GM12878 (cell line): Measurements from ENCODE around the gene SH2D5.

Experiments used
- CHD2 ChIP-seq: IDR thresholded peaks from 2 replicates; pipeline ENCODE4 v1.6.1; 2011; ENCODE audit warnings: low read depth, low read length, improper control_type of control experiment, borderline replicate concordance
- CHD4 ChIP-seq: fragments of 200-600 bp; sonication (generic); IDR thresholded peaks from 2 replicates; pipeline ENCODE4 v1.6.1; 2016; ENCODE audit warnings: mild to moderate bottlenecking
- EZH2 ChIP-seq: IDR thresholded peaks from 2 replicates; pipeline ENCODE4 v1.6.1; 2012; ENCODE audit warnings: low read depth, mild to moderate bottlenecking, control low read depth, inconsistent platforms, low read length, borderline replicate concordance; ENCODE audit not compliant: control insufficient read depth
- GATAD2B ChIP-seq: fragments of 450-650 bp; conservative IDR thresholded peaks from 2 replicates; pipeline ENCODE4 v1.6.1; 2017; ENCODE audit warnings: low read depth, mild to moderate bottlenecking, moderate library complexity
- MXI1 ChIP-seq: fragments of 150-350 bp; IDR thresholded peaks from 2 replicates; pipeline ENCODE4 v1.6.1; 2011; ENCODE audit warnings: low read depth, mild to moderate bottlenecking, inconsistent platforms, low read length, improper control_type of control experiment
- PBX3 ChIP-seq: IDR thresholded peaks from 2 replicates; pipeline ENCODE4 v1.6.1; 2011; ENCODE audit warnings: mild to moderate bottlenecking, low read depth, low read length, moderate library complexity; ENCODE audit not compliant: insufficient replicate concordance
- SP1 ChIP-seq: IDR thresholded peaks from one replicate; pipeline ENCODE4 v1.6.1; 2011; ENCODE audit warnings: low read depth, low read length
- TF ChIP-seq, protein P1 (sequence below), 3 experiments: IDR thresholded peaks in 2 of 3; conservative IDR thresholded peaks in 1 of 3; 2 replicates each; pipeline ENCODE4 v1.5.1; 2011; ENCODE audit warnings: low read depth in 3 of 3, low read length in 3 of 3, mild to moderate bottlenecking in 3 of 3, control low read depth in 2 of 3, moderate library complexity in 2 of 3, inconsistent platforms in 1 of 3, mixed read lengths in 1 of 3; ENCODE audit not compliant: control insufficient read depth in 2 of 3, insufficient read depth in 1 of 3; ENCODE audit errors: extremely low read depth in 1 of 3

DNA sequence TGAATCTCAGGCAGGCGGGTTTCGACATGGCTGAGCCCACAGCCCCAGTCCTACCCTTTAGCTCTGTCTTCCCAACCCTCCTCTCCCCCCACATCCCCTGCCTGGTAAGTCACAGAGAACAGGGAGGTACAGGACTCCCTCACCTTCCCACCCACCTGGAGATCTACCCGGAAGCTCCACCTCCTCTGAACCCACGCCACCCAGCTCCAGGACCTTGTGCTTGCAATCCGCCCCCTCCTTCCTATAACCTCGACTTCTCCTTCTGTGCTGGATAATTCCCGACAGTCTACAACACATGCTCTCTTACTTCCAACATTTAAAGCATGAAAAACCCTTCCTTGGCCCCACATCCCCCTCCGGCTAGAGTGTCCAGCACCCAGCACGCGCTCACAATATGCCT is 37.0 kb downstream of the SH2D5 start:
- TF ChIP-seq, protein P1, sequence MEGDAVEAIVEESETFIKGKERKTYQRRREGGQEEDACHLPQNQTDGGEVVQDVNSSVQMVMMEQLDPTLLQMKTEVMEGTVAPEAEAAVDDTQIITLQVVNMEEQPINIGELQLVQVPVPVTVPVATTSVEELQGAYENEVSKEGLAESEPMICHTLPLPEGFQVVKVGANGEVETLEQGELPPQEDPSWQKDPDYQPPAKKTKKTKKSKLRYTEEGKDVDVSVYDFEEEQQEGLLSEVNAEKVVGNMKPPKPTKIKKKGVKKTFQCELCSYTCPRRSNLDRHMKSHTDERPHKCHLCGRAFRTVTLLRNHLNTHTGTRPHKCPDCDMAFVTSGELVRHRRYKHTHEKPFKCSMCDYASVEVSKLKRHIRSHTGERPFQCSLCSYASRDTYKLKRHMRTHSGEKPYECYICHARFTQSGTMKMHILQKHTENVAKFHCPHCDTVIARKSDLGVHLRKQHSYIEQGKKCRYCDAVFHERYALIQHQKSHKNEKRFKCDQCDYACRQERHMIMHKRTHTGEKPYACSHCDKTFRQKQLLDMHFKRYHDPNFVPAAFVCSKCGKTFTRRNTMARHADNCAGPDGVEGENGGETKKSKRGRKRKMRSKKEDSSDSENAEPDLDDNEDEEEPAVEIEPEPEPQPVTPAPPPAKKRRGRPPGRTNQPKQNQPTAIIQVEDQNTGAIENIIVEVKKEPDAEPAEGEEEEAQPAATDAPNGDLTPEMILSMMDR (IDR thresholded peaks at IDR 0.05 in 2 of 3, conservative IDR thresholded peaks at IDR 0.05 in 1 of 3; ENCODE audit: control insufficient read depth in 2 of 3, extremely low read depth in 1 of 3, insufficient read depth in 1 of 3, low read depth in 3 of 3, low read length in 3 of 3) = no peak
- TF ChIP-seq CHD4 (no peak), PBX3 (no peak), MXI1 (no peak), CHD2 (no peak), GATAD2B (no peak), SP1 (no peak), EZH2 (no peak)
